Right lobe of liver (tissue), 4 donors: ENCODE results near the gene KCNK13.

Experiments used
- POLR2A ChIP-seq: fragments of 450-650 bp; IDR thresholded peaks from one replicate; pipeline ENCODE4 v1.6.1; 2017; ENCODE audit warnings: antibody characterized with exemption, mild to moderate bottlenecking
- TF ChIP-seq, protein P1 (sequence below), 4 donors: fragments of 200-600 bp in 3 of 4; fragments of 450-650 bp in 1 of 4; IDR thresholded peaks; one replicate each; pipeline versions ENCODE4 v1.5.1 to v1.8.0; 2016 to 2022; ENCODE audit warnings: antibody characterized with exemption in 4 of 4, mild to moderate bottlenecking in 2 of 4
- donor health status: DM: no; HTN: no; CAD: no.
- donor health status: DM: no; HTN: no; CAD: no.
- donor health status: DM: no; HTN: yes; CAD: no.

GRCh38 chr14:90175631-90176030 is 113.8 kb downstream of the KCNK13 start:
- TF ChIP-seq, protein P1, sequence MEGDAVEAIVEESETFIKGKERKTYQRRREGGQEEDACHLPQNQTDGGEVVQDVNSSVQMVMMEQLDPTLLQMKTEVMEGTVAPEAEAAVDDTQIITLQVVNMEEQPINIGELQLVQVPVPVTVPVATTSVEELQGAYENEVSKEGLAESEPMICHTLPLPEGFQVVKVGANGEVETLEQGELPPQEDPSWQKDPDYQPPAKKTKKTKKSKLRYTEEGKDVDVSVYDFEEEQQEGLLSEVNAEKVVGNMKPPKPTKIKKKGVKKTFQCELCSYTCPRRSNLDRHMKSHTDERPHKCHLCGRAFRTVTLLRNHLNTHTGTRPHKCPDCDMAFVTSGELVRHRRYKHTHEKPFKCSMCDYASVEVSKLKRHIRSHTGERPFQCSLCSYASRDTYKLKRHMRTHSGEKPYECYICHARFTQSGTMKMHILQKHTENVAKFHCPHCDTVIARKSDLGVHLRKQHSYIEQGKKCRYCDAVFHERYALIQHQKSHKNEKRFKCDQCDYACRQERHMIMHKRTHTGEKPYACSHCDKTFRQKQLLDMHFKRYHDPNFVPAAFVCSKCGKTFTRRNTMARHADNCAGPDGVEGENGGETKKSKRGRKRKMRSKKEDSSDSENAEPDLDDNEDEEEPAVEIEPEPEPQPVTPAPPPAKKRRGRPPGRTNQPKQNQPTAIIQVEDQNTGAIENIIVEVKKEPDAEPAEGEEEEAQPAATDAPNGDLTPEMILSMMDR (IDR thresholded peaks at IDR 0.05), result no peak
- no peak for TF ChIP-seq POLR2A
